Ascending aorta (tissue), 2 donors: ENCODE results near the gene ARL6IP1. TPM values are rescaled to one million over a fixed set of nuclear protein-coding genes. Genes with fewer than 3 reads are reported as not detected.

Source experiments
- DNase-seq, 2 donors: peaks; one replicate each; pipeline ENCODE4 v3.0.0-alpha.2; 2019; ENCODE audit warnings: low spot score in 2 of 2
- H3K27ac ChIP-seq, 2 donors: fragments of 200-600 bp; sonication (generic); one replicate each; pipeline ENCODE4 v1.5.1; 2016 to 2017; ENCODE audit warnings: mild to moderate bottlenecking in 1 of 2
- H3K27me3 ChIP-seq: fragments of 200-600 bp; sonication (generic); one replicate; pipeline ENCODE4 v1.5.1; 2017
- H3K36me3 ChIP-seq, 2 donors: fragments of 200-600 bp; sonication (generic); one replicate each; pipeline ENCODE4 v1.5.1; 2016
- H3K4me1 ChIP-seq, 2 donors: fragments of 200-600 bp; sonication (generic); one replicate each; pipeline ENCODE4 v1.5.1; 2016 to 2017; ENCODE audit warnings: mild to moderate bottlenecking in 1 of 2
- H3K4me3 ChIP-seq, 2 donors: fragments of 200-600 bp; sonication (generic); one replicate each; pipeline ENCODE4 v1.5.1; 2016 to 2017; ENCODE audit warnings: mild to moderate bottlenecking in 1 of 2
- H3K9me3 ChIP-seq, 2 donors: fragments of 200-600 bp; sonication (generic); one replicate each; pipeline ENCODE4 v1.5.1; 2016
- CTCF ChIP-seq, 3 experiments: fragments of 200-600 bp in 2 of 3; fragments of 450-650 bp in 1 of 3; sonication (generic) in 2 of 3; IDR thresholded peaks; one replicate each; pipeline ENCODE4 v1.5.1; 2016 to 2019; ENCODE audit warnings: antibody characterized with exemption in 3 of 3, mild to moderate bottlenecking in 1 of 3, moderate library complexity in 1 of 3
- intact Hi-C: fragments of 100-400 bp; cut with DNase I; formaldehyde crosslinking; loops from one replicate; pipeline ENCODE4 v1.15.1; 2023
- total RNA-seq: library from RNA; depleted of rRNA; stranded (reverse); fragments of >200 nt; gene quantifications from one replicate; pipeline ENCODE4 v1.1.0, GENCODE V29; 2016

The ARL6IP1 gene
- total RNA-seq, 1 donor from 2014 or later = 71.6 TPM

- intact Hi-C loops = loop anchor here (5.0 to 10.0 kb wide), 3 partner anchors 163 to 750 kb away; partner anchors contain the start of gene VPS35L
- Histone ChIP-seq H3K27me3 (no peaks in the 10 kb centered on the region), H3K36me3 (peaks cover 16 to 28% of the 10 kb centered on the region in 2 donors), H3K27ac (peak overlapping the region; percentile 57 to 61), H3K9me3 (no peaks in the 10 kb centered on the region), H3K4me3 (no peak overlapping the region), H3K4me1 (peaks cover 3 to 21% of the 10 kb centered on the region in 2 donors)
- no peak for DNase-seq
- TF ChIP-seq CTCF (IDR thresholded peaks at IDR 0.05) = no peak
Measured at GRCh38 chr16:18804540-18804939, 3.2 kb upstream of the ARL6IP1 start.

- Histone ChIP-seq H3K27ac (peak overlapping the region; percentile 57 to 61), H3K4me1 (peaks cover 3 to 21% of the 10 kb centered on the region in 2 donors), H3K9me3 (no peaks in the 10 kb centered on the region), H3K4me3 (no peak overlapping the region), H3K36me3 (peaks cover 9 to 21% of the 10 kb centered on the region in 2 donors), H3K27me3 (no peaks in the 10 kb centered on the region)
- intact Hi-C loops = loop anchor here (5.0 to 10.0 kb wide), 3 partner anchors 163 to 751 kb away; partner anchors contain the start of gene VPS35L
- DNase-seq = no peak
- TF ChIP-seq CTCF (IDR thresholded peaks at IDR 0.05) = no peak
Measured at GRCh38 chr16:18803569-18804462, 2.5 kb upstream of the ARL6IP1 start.

GRCh38 chr16:18802767-18803343, 1.5 kb upstream of the ARL6IP1 start:
- H3K9me3 ChIP-seq = no peaks in the 10 kb centered on the region
- no peak for DNase-seq
- no peak for TF ChIP-seq CTCF (IDR thresholded peaks at IDR 0.05)
- intact Hi-C loops = loop anchor here (5.0 to 10.0 kb wide), 3 partner anchors 164 to 752 kb away; partner anchors contain the start of gene VPS35L
- H3K27me3 ChIP-seq = no peaks in the 10 kb centered on the region
- peak overlapping the region; percentile 91 to 93 for H3K27ac ChIP-seq
- H3K4me1 ChIP-seq = peaks cover 3 to 21% of the 10 kb centered on the region in 2 donors
- H3K4me3 ChIP-seq = no peak overlapping the region
- peaks cover 5 to 12% of the 10 kb centered on the region in 2 donors for H3K36me3 ChIP-seq

GRCh38 chr16:18800775-18801144, 589 bp downstream of the ARL6IP1 start:
- H3K27me3 ChIP-seq = no peaks in the 10 kb centered on the region
- no peaks in the 10 kb centered on the region for H3K9me3 ChIP-seq
- peaks cover 5 to 11% of the 10 kb centered on the region in 2 donors for H3K36me3 ChIP-seq
- TF ChIP-seq CTCF (IDR thresholded peaks at IDR 0.05) = no peak
- intact Hi-C loops = loop anchor here (1.0 to 10.0 kb wide), 7 partner anchors 10 to 754 kb away; partner anchors contain the start of genes CCP110, COQ7, GDE1 and RPS15A
- peak overlapping the region; percentile 91 to 96 for H3K27ac ChIP-seq
- peaks cover 3 to 21% of the 10 kb centered on the region in 2 donors for H3K4me1 ChIP-seq
- H3K4me3 ChIP-seq = peak overlapping the region; percentile 86 to 97
- no peak for DNase-seq

- Histone ChIP-seq H3K9me3 (no peaks in the 10 kb centered on the region), H3K4me1 (peaks cover 3 to 21% of the 10 kb centered on the region in 2 donors), H3K27ac (peak overlapping the region; percentile 91 to 96), H3K27me3 (no peaks in the 10 kb centered on the region), H3K4me3 (peak overlapping the region; percentile 86 to 97), H3K36me3 (peaks cover 9 to 16% of the 10 kb centered on the region in 2 donors)
- intact Hi-C loops = loop anchor here (2.0 to 10.0 kb wide), 4 partner anchors 167 to 755 kb away; partner anchors contain the start of genes CCP110, GDE1 and VPS35L
- no peak for DNase-seq
- TF ChIP-seq CTCF (IDR thresholded peaks at IDR 0.05) = no peak
Measured at GRCh38 chr16:18800293-18800692, 1.1 kb downstream of the ARL6IP1 start.
